Measurements from ENCODE around the gene POLR2L. TPM values are rescaled to one million over a fixed set of nuclear protein-coding genes. Genes with fewer than 3 reads are reported as not detected.

The POLR2L gene
- total RNA-seq, 2 experiments from 2014 or later, result 74.6 to 79.4 TPM

- ChIA-PET POLR2A (no interaction called here), CTCF (interaction anchor here (0.6 kb wide), 1 partner anchor 914 kb away, joined by 4 read pairs; no protein-coding TSS in a partner anchor)
- no peaks in the 10 kb centered on the region for H3K27me3 Mint-ChIP-seq
These were observed 25.6 kb upstream of the POLR2L start for GRCh38 chr11:867856-868358.

GRCh38 chr11:866481-866880, 24.2 kb upstream of the POLR2L start:
- Mint-ChIP-seq H3K36me3 (ENCODE audit: low read depth) (no peaks in the 10 kb centered on the region), H3K4me1 (no peaks in the 10 kb centered on the region), H3K9me3 (ENCODE audit: low read depth) (no peaks in the 10 kb centered on the region), H3K4me3 (no peak overlapping the region), H3K27ac (no peak overlapping the region), H3K27me3 (no peaks in the 10 kb centered on the region)
- ChIA-PET CTCF (no interaction called here), POLR2A (interaction anchor here (0.6 kb wide), 1 partner anchor 10 kb away, joined by 3 read pairs; no protein-coding TSS in a partner anchor)
- no peak for ATAC-seq
- no peak for DNase-seq
- intact Hi-C loops (cut with DNase I, micrococcal nuclease), result no loop called here

More at GRCh38 chr11:867856-868358, 25.6 kb upstream of the POLR2L start:
- intact Hi-C loops (cut with DNase I, micrococcal nuclease), result no loop called here
- ATAC-seq (no peak), DNase-seq (no peak)
- H3K9me3 Mint-ChIP-seq (ENCODE audit: low read depth), result no peaks in the 10 kb centered on the region
- H3K36me3 Mint-ChIP-seq (ENCODE audit: low read depth), result no peaks in the 10 kb centered on the region
- H3K27ac Mint-ChIP-seq, result no peak overlapping the region
- H3K4me3 Mint-ChIP-seq, result no peak overlapping the region
- no peaks in the 10 kb centered on the region for H3K4me1 Mint-ChIP-seq

- no peaks in the 10 kb centered on the region for H3K36me3 Mint-ChIP-seq (ENCODE audit: low read depth)
- H3K27me3 Mint-ChIP-seq, result no peaks in the 10 kb centered on the region
- DNase-seq, result no peak
- intact Hi-C loops (cut with DNase I, micrococcal nuclease), result no loop called here
- no peaks in the 10 kb centered on the region for H3K9me3 Mint-ChIP-seq (ENCODE audit: low read depth)
- no peak for ATAC-seq
- CTCF ChIA-PET, result no interaction called here
- POLR2A ChIA-PET, result no interaction called here
- no peaks in the 10 kb centered on the region for H3K4me1 Mint-ChIP-seq
- H3K27ac Mint-ChIP-seq, result no peak overlapping the region
- H3K4me3 Mint-ChIP-seq, result no peak overlapping the region
These were observed 23.4 kb upstream of the POLR2L start for GRCh38 chr11:865462-866430.

- Mint-ChIP-seq H3K9me3 (ENCODE audit: low read depth) (no peaks in the 10 kb centered on the region), H3K36me3 (ENCODE audit: low read depth) (no peaks in the 10 kb centered on the region), H3K27me3 (no peaks in the 10 kb centered on the region), H3K27ac (no peak overlapping the region), H3K4me3 (no peak overlapping the region), H3K4me1 (no peaks in the 10 kb centered on the region)
- POLR2A ChIA-PET, result no interaction called here
- ATAC-seq, result no peak
- intact Hi-C loops (cut with DNase I, micrococcal nuclease), result no loop called here
- CTCF ChIA-PET, result no interaction called here
- no peak for DNase-seq
These were observed 22.6 kb upstream of the POLR2L start for GRCh38 chr11:864898-865297.

GRCh38 chr11:863910-864827, 21.8 kb upstream of the POLR2L start:
- ATAC-seq, result no peak
- intact Hi-C loops (cut with DNase I, micrococcal nuclease), result no loop called here

GRCh38 chr11:863023-863909, 20.9 kb upstream of the POLR2L start:
- H3K27ac Mint-ChIP-seq, result no peak overlapping the region

More at GRCh38 chr11:863910-864827, 21.8 kb upstream of the POLR2L start:
- no peaks in the 10 kb centered on the region for H3K36me3 Mint-ChIP-seq (ENCODE audit: low read depth)
- ChIA-PET CTCF (no interaction called here), POLR2A (no interaction called here)
- no peaks in the 10 kb centered on the region for H3K9me3 Mint-ChIP-seq (ENCODE audit: low read depth)
- H3K4me1 Mint-ChIP-seq, result no peaks in the 10 kb centered on the region
- no peak overlapping the region for H3K4me3 Mint-ChIP-seq
- no peaks in the 10 kb centered on the region for H3K27me3 Mint-ChIP-seq
- DNase-seq, result no peak
- no peak overlapping the region for H3K27ac Mint-ChIP-seq

GRCh38 chr11:862696-863022, 20.3 kb upstream of the POLR2L start:
- Mint-ChIP-seq H3K4me3 (no peak overlapping the region), H3K36me3 (ENCODE audit: low read depth) (no peaks in the 10 kb centered on the region), H3K27ac (no peak overlapping the region), H3K9me3 (ENCODE audit: low read depth) (no peaks in the 10 kb centered on the region), H3K27me3 (no peaks in the 10 kb centered on the region), H3K4me1 (no peaks in the 10 kb centered on the region)
- ChIA-PET CTCF (no interaction called here), POLR2A (no interaction called here)
- DNase-seq (no peak), ATAC-seq (no peak)
- intact Hi-C loops (cut with DNase I, micrococcal nuclease), result no loop called here

More at GRCh38 chr11:863023-863909, 20.9 kb upstream of the POLR2L start:
- H3K4me3 Mint-ChIP-seq, result no peak overlapping the region
- POLR2A ChIA-PET, result no interaction called here
- DNase-seq, result no peak
- CTCF ChIA-PET, result no interaction called here
- no peaks in the 10 kb centered on the region for H3K4me1 Mint-ChIP-seq
- no peak for ATAC-seq
- intact Hi-C loops (cut with DNase I, micrococcal nuclease), result no loop called here
- no peaks in the 10 kb centered on the region for H3K36me3 Mint-ChIP-seq (ENCODE audit: low read depth)
- no peaks in the 10 kb centered on the region for H3K27me3 Mint-ChIP-seq
- H3K9me3 Mint-ChIP-seq (ENCODE audit: low read depth), result no peaks in the 10 kb centered on the region

- Mint-ChIP-seq H3K27ac (no peak overlapping the region), H3K36me3 (ENCODE audit: low read depth) (no peaks in the 10 kb centered on the region), H3K27me3 (no peaks in the 10 kb centered on the region), H3K9me3 (ENCODE audit: low read depth) (no peaks in the 10 kb centered on the region), H3K4me3 (no peak overlapping the region), H3K4me1 (no peaks in the 10 kb centered on the region)
- CTCF ChIA-PET, result no interaction called here
- POLR2A ChIA-PET, result no interaction called here
- intact Hi-C loops (cut with DNase I, micrococcal nuclease), result no loop called here
- ATAC-seq (no peak), DNase-seq (no peak)
These were observed 19.8 kb upstream of the POLR2L start for GRCh38 chr11:862081-862661.

GRCh38 chr11:861105-861479, 18.8 kb upstream of the POLR2L start:
- CTCF ChIA-PET, result no interaction called here

GRCh38 chr11:860234-861104, 18.1 kb upstream of the POLR2L start:
- POLR2A ChIA-PET, result no interaction called here
- H3K4me3 Mint-ChIP-seq, result no peak overlapping the region
- ATAC-seq (no peak), DNase-seq (no peak)
- H3K27me3 Mint-ChIP-seq, result no peaks in the 10 kb centered on the region
- H3K36me3 Mint-ChIP-seq (ENCODE audit: low read depth), result no peaks in the 10 kb centered on the region
- H3K27ac Mint-ChIP-seq, result no peak overlapping the region
- CTCF ChIA-PET, result no interaction called here
- no peaks in the 10 kb centered on the region for H3K4me1 Mint-ChIP-seq
- H3K9me3 Mint-ChIP-seq (ENCODE audit: low read depth), result no peaks in the 10 kb centered on the region
- intact Hi-C loops (cut with DNase I, micrococcal nuclease), result no loop called here

More at GRCh38 chr11:861105-861479, 18.8 kb upstream of the POLR2L start:
- POLR2A ChIA-PET, result no interaction called here
- no peak overlapping the region for H3K27ac Mint-ChIP-seq
- intact Hi-C loops (cut with DNase I, micrococcal nuclease), result no loop called here
- H3K4me3 Mint-ChIP-seq, result no peak overlapping the region
- H3K36me3 Mint-ChIP-seq (ENCODE audit: low read depth), result no peaks in the 10 kb centered on the region
- no peaks in the 10 kb centered on the region for H3K4me1 Mint-ChIP-seq
- ATAC-seq (no peak), DNase-seq (no peak)
- H3K9me3 Mint-ChIP-seq (ENCODE audit: low read depth), result no peaks in the 10 kb centered on the region
- no peaks in the 10 kb centered on the region for H3K27me3 Mint-ChIP-seq
